OCI-LY1 (cell line): ENCODE data around the gene CPA4.

Experiments used
- H2AFZ ChIP-seq: fragments of 200-600 bp; sonication (generic), shearing (Covaris generic); 2 replicates; pipeline ENCODE4 v1.6.0; 2014; ENCODE audit warnings: antibody characterized with exemption, mild to moderate bottlenecking, low read length
- H3F3A ChIP-seq: fragments of 200-600 bp; sonication (generic), shearing (Covaris generic); 2 replicates; pipeline ENCODE4 v1.6.0; 2014; ENCODE audit warnings: mild to moderate bottlenecking, antibody characterized with exemption, low read length, moderate library complexity; ENCODE audit not compliant: insufficient read depth
- H3K27ac ChIP-seq: fragments of 200-600 bp; sonication (generic); 2 replicates; pipeline ENCODE4 v1.5.1; 2014; ENCODE audit warnings: low read length, mixed run types, mild to moderate bottlenecking, low read depth; ENCODE audit not compliant: poor library complexity, severe bottlenecking
- H3K27me3 ChIP-seq: fragments of 200-600 bp; sonication (generic); 2 replicates; pipeline ENCODE4 v1.6.0; 2014; ENCODE audit warnings: antibody characterized with exemption, mild to moderate bottlenecking, low read length, moderate library complexity; ENCODE audit not compliant: insufficient read depth
- H3K36me3 ChIP-seq: fragments of 200-600 bp; sonication (generic); 2 replicates; pipeline ENCODE4 v1.6.1; 2014; ENCODE audit warnings: mild to moderate bottlenecking, antibody characterized with exemption, low read length, moderate library complexity, mixed read lengths; ENCODE audit not compliant: insufficient read depth
- H3K4me1 ChIP-seq: fragments of 200-600 bp; sonication (generic); 2 replicates; pipeline ENCODE4 v1.5.1; 2014; ENCODE audit warnings: mild to moderate bottlenecking, low read length, moderate library complexity; ENCODE audit not compliant: insufficient read depth, severe bottlenecking
- H3K4me2 ChIP-seq: fragments of 200-600 bp; sonication (generic), shearing (Covaris generic); 2 replicates; pipeline ENCODE4 v1.6.1; 2014; ENCODE audit warnings: low read length
- H3K4me3 ChIP-seq: fragments of 200-600 bp; sonication (generic); 2 replicates; pipeline ENCODE4 v1.5.1; 2014; ENCODE audit warnings: low read length, low read depth, mild to moderate bottlenecking, mixed read lengths; ENCODE audit not compliant: poor library complexity, severe bottlenecking
- H3K79me2 ChIP-seq: fragments of 200-600 bp; shearing (Covaris generic); 2 replicates; pipeline ENCODE4 v1.6.1; 2016; ENCODE audit warnings: mixed run types, low read length, mixed read lengths; ENCODE audit not compliant: insufficient read depth
- H3K9ac ChIP-seq: fragments of 200-600 bp; sonication (generic), shearing (Covaris generic); 2 replicates; pipeline ENCODE4 v1.6.1; 2014; ENCODE audit warnings: mild to moderate bottlenecking, low read length, mixed read lengths
- H3K9me2 ChIP-seq: fragments of 200-600 bp; sonication (generic), shearing (Covaris generic); 2 replicates; pipeline ENCODE4 v1.6.1; 2014; ENCODE audit warnings: low read depth, mild to moderate bottlenecking, low read length, mixed read lengths
- H3K9me3 ChIP-seq: fragments of 200-600 bp; shearing (Covaris generic); 2 replicates; pipeline ENCODE4 v1.6.1; 2014; ENCODE audit warnings: low read length, mixed read lengths
- H4K20me1 ChIP-seq: fragments of 200-600 bp; sonication (generic), shearing (Covaris generic); 2 replicates; pipeline ENCODE4 v1.6.0; 2016; ENCODE audit warnings: mild to moderate bottlenecking, low read length; ENCODE audit not compliant: insufficient read depth
- EZH2 ChIP-seq: fragments of 200-600 bp; sonication (generic), shearing (Covaris generic); IDR thresholded peaks from 2 replicates; pipeline ENCODE4 v1.8.0; 2017; ENCODE audit warnings: borderline replicate concordance, mixed run types, mild to moderate bottlenecking, antibody characterized with exemption, low read length, moderate library complexity, mixed read lengths
- TF ChIP-seq, protein P1 (sequence below): fragments of 200-600 bp; sonication (generic), shearing (Covaris generic); IDR thresholded peaks from 2 replicates; pipeline ENCODE4 v1.5.1; 2017; ENCODE audit warnings: mild to moderate bottlenecking, antibody characterized with exemption, low read length, moderate library complexity, mixed read lengths

CPA4 gene

DNA sequence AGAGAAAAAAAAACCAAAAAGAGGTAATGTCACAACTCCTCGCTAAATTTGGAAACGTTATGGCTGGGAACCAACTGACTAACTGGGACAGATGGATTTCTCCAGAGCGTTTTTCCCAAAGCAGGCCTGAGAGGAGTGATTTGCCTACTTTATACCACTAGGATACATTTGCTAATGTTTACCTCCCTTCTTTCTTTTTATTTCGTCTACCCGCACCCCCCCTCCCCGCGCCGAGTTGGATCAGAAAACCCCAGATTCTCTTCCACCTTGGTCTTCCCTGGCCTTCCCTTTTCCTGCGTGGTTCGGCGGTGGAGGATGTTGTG, 19.1 kb upstream of the CPA4 start:
- Histone ChIP-seq H3K27me3 (no peaks in the 10 kb centered on the region), H4K20me1 (no peaks in the 10 kb centered on the region), H3F3A (no peaks in the 10 kb centered on the region), H3K9me2 (no peaks in the 10 kb centered on the region), H3K4me1 (no peaks in the 10 kb centered on the region), H3K4me3 (no peak overlapping the region), H3K9ac (no peak overlapping the region), H3K9me3 (no peaks in the 10 kb centered on the region), H3K36me3 (no peaks in the 10 kb centered on the region), H3K79me2 (no peaks in the 10 kb centered on the region), H3K27ac (no peak overlapping the region), H3K4me2 (no peak overlapping the region), H2AFZ (no peak overlapping the region)
- no peak for TF ChIP-seq EZH2
- TF ChIP-seq, protein P1, sequence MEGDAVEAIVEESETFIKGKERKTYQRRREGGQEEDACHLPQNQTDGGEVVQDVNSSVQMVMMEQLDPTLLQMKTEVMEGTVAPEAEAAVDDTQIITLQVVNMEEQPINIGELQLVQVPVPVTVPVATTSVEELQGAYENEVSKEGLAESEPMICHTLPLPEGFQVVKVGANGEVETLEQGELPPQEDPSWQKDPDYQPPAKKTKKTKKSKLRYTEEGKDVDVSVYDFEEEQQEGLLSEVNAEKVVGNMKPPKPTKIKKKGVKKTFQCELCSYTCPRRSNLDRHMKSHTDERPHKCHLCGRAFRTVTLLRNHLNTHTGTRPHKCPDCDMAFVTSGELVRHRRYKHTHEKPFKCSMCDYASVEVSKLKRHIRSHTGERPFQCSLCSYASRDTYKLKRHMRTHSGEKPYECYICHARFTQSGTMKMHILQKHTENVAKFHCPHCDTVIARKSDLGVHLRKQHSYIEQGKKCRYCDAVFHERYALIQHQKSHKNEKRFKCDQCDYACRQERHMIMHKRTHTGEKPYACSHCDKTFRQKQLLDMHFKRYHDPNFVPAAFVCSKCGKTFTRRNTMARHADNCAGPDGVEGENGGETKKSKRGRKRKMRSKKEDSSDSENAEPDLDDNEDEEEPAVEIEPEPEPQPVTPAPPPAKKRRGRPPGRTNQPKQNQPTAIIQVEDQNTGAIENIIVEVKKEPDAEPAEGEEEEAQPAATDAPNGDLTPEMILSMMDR: no peak

DNA sequence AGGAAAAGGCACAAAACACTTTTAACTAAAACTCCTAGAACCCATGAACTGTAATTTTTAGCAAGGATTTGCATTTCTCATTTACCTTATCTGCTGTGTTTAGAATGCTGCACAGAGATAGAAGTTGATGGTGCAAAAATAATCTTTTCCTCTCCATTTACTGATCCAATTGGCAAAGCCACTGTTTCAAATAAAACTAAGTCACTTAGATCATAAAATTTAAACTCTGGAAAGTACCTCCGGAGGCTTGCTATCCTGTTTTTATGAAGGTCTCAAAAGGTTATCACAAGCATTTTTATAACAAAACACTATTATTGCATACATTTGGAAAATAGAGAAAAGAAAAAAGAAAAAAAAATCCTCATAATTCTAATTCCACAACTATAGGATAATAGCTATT, 18.7 kb upstream of the CPA4 start:
- no peak overlapping the region for H3K9ac ChIP-seq
- no peaks in the 10 kb centered on the region for H3K79me2 ChIP-seq
- no peaks in the 10 kb centered on the region for H3F3A ChIP-seq
- no peaks in the 10 kb centered on the region for H3K9me2 ChIP-seq
- H3K27ac ChIP-seq: no peak overlapping the region
- H2AFZ ChIP-seq: no peak overlapping the region
- H4K20me1 ChIP-seq: no peaks in the 10 kb centered on the region
- no peaks in the 10 kb centered on the region for H3K9me3 ChIP-seq
- no peaks in the 10 kb centered on the region for H3K27me3 ChIP-seq
- H3K4me2 ChIP-seq: no peak overlapping the region
- H3K36me3 ChIP-seq: no peaks in the 10 kb centered on the region
- no peak for TF ChIP-seq EZH2
- TF ChIP-seq, protein P1: no peak
- no peaks in the 10 kb centered on the region for H3K4me1 ChIP-seq
- no peak overlapping the region for H3K4me3 ChIP-seq

DNA sequence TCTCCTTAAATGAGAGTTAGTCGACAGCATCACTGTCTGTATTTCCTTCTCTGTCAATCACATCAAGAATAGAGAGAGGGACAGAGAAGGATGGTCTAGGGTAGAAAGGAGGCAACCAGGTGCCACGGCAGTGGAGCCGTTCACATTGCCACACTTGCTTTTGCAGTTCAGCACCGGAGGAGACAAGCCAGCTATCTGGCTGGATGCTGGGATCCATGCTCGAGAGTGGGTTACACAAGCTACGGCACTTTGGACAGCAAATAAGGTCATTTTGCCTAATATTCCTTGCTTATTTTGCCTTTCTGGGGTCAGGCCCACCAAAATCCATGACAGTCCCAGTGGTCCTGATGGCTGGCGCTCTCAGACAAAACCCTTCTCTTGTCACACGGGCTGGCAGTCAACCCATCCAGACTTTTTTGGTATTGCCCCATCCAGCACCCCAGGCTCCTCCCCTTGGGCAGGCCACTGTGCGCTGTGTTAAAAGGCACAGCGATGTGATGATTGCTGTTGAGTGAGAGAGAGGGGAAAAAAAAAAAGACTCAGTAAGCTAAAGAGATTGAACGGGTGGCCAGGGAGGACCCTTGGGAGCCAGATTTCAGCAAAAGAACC, 17.9 kb upstream of the CPA4 start:
- H3K79me2 ChIP-seq: no peaks in the 10 kb centered on the region
- no peak overlapping the region for H3K4me3 ChIP-seq
- H3K36me3 ChIP-seq: no peaks in the 10 kb centered on the region
- no peak overlapping the region for H2AFZ ChIP-seq
- no peaks in the 10 kb centered on the region for H3F3A ChIP-seq
- no peak overlapping the region for H3K9ac ChIP-seq
- no peaks in the 10 kb centered on the region for H4K20me1 ChIP-seq
- H3K9me3 ChIP-seq: no peaks in the 10 kb centered on the region
- H3K27ac ChIP-seq: no peak overlapping the region
- no peaks in the 10 kb centered on the region for H3K9me2 ChIP-seq
- no peak overlapping the region for H3K4me2 ChIP-seq
- H3K27me3 ChIP-seq: no peaks in the 10 kb centered on the region
- TF ChIP-seq EZH2: no peak
- TF ChIP-seq, protein P1: no peak
- H3K4me1 ChIP-seq: no peaks in the 10 kb centered on the region
